Stimulated activated CD8-positive, alpha-beta memory T cell treated with anti-CD3 and anti-CD28 coated beads, Interleukin-12 subunit alpha, Interleukin-12 subunit beta, amount 100 ng/mL, for 24 hours (primary cell): ENCODE data around the gene CEP19.
A peak's percentile ranks its signal among the peaks of the same experiment; 100 is the strongest.

Source experiments
- DNase-seq: peaks from one replicate; pipeline ENCODE4 v3.0.0-alpha.2; 2020; ENCODE audit errors: extremely low read depth

Gene CEP19

GRCh38 chr3:196708467-196708866, 3.6 kb downstream of the CEP19 start:
- no peak for DNase-seq

- no peak for DNase-seq
Observed at GRCh38 chr3:196707566-196707965, 4.5 kb downstream of the CEP19 start.

GRCh38 chr3:196706731-196707130, 5.3 kb downstream of the CEP19 start:
- DNase-seq = no peak

GRCh38 chr3:196706327-196706726, 5.7 kb downstream of the CEP19 start:
- DNase-seq = no peak

- DNase-seq = no peak
Observed at GRCh38 chr3:196700801-196701200, 11.2 kb downstream of the CEP19 start.

GRCh38 chr3:196699749-196700148, 12.3 kb downstream of the CEP19 start:
- no peak for DNase-seq

- DNase-seq = no peak
Observed at GRCh38 chr3:196697270-196697669, 14.8 kb downstream of the CEP19 start.

GRCh38 chr3:196695849-196696226, 16.2 kb downstream of the CEP19 start:
- DNase-seq = no peak

GRCh38 chr3:196694941-196695848, 16.9 kb downstream of the CEP19 start:
- DNase-seq = no peak

- no peak for DNase-seq
Observed at GRCh38 chr3:196694202-196694638, 17.8 kb downstream of the CEP19 start.

GRCh38 chr3:196691386-196691785, 20.7 kb downstream of the CEP19 start:
- DNase-seq = no peak

- DNase-seq = no peak
Observed at GRCh38 chr3:196689941-196690660, 21.9 kb downstream of the CEP19 start.

- DNase-seq = no peak
Observed at GRCh38 chr3:196688349-196688748, 23.7 kb downstream of the CEP19 start.

- no peak for DNase-seq
Observed at GRCh38 chr3:196686436-196686835, 25.6 kb downstream of the CEP19 start.

GRCh38 chr3:196684548-196685407, 27.3 kb downstream of the CEP19 start:
- peak; percentile 28 for DNase-seq

- DNase-seq = no peak
Observed at GRCh38 chr3:196677931-196678330, 34.1 kb downstream of the CEP19 start.

GRCh38 chr3:196677353-196677752, 34.7 kb downstream of the CEP19 start:
- no peak for DNase-seq

- DNase-seq = no peak
Observed at GRCh38 chr3:196673632-196674031, 38.4 kb downstream of the CEP19 start.

GRCh38 chr3:196670339-196670738, 41.7 kb downstream of the CEP19 start:
- no peak for DNase-seq

- DNase-seq = no peak
Observed at GRCh38 chr3:196667056-196667825, 44.8 kb downstream of the CEP19 start.
